HFF-Myc (cell line): Measurements from ENCODE around the gene BICD1.

ENCODE experiments used
- DNase-seq: peaks from one replicate; pipeline ENCODE4 v3.0.0-alpha.2; 2011; ENCODE audit warnings: low read depth; ENCODE audit errors: extremely low read depth
- H3K4me3 ChIP-seq: replicated peaks from 2 replicates; pipeline ENCODE4 v1.5.1; 2011; ENCODE audit warnings: low read depth, mild to moderate bottlenecking, control low read depth, low read length
- TF ChIP-seq, protein P1 (sequence below): IDR thresholded peaks from 2 replicates; pipeline ENCODE4 v1.5.1; 2012; ENCODE audit warnings: mild to moderate bottlenecking, low read depth, low read length, control low read depth; ENCODE audit errors: missing control alignments

The BICD1 gene

DNA sequence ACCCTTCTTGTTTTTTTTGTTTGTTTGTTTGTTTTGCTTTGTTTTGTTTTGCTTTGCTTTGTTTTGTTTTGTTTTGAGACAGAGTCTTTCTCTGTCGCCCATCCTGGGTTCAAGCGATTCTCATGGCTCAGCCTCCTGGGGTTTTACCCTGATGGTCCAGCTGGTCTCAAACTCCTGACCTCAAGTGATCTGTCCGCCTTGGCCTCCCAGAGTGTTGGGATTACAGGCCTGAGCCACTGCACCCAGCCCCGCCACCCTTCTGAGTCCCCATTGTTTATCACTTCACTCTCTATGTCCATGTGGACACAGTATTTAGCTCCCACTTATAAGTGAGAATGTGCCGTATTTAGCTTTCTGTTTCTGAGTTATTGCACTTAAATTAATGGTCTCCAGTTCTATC, 36.9 kb upstream of the BICD1 start:
- TF ChIP-seq, protein P1, sequence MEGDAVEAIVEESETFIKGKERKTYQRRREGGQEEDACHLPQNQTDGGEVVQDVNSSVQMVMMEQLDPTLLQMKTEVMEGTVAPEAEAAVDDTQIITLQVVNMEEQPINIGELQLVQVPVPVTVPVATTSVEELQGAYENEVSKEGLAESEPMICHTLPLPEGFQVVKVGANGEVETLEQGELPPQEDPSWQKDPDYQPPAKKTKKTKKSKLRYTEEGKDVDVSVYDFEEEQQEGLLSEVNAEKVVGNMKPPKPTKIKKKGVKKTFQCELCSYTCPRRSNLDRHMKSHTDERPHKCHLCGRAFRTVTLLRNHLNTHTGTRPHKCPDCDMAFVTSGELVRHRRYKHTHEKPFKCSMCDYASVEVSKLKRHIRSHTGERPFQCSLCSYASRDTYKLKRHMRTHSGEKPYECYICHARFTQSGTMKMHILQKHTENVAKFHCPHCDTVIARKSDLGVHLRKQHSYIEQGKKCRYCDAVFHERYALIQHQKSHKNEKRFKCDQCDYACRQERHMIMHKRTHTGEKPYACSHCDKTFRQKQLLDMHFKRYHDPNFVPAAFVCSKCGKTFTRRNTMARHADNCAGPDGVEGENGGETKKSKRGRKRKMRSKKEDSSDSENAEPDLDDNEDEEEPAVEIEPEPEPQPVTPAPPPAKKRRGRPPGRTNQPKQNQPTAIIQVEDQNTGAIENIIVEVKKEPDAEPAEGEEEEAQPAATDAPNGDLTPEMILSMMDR, result no peak
- no peak for DNase-seq
- H3K4me3 ChIP-seq, result no peak overlapping the region

DNA sequence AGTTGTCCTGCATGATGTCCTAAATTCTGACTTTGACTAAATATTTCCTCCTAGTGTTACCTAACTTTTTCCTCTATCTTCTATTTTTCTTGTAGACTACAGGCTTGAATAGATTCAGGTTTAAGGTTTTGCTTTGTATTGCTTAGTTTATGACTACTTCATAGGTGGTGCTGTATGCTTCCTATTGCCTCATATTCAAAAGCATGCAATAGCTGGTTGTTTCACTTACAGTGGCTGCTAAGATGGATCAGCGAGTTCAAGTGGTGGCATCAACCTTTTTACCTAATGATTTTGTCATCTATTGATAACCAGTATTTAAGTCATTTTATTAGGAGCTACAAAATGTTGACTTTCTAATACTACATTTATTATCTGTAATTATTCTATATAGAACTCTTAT, 36.3 kb upstream of the BICD1 start:
- no peak overlapping the region for H3K4me3 ChIP-seq
- DNase-seq, result no peak
- TF ChIP-seq, protein P1, result no peak

DNA sequence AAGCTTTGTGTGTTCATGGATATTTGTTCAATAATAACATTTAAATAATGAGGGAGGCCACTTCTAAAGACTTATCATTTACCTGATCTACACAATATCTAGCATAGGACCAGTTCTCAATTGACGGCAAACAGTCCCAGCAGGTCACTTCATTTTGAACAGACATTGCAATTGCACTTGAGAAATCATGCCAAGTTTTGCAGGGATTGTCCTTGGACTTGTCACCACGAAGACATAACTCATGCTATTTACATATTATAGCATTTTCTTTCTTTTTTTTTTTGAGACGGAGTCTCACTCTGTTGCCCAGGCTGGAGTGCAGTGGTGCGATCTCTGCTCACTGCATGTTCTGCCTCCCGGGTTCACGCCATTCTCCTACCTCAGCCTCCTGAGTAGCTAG, 34.5 kb upstream of the BICD1 start:
- TF ChIP-seq, protein P1, result no peak
- no peak overlapping the region for H3K4me3 ChIP-seq
- no peak for DNase-seq

DNA sequence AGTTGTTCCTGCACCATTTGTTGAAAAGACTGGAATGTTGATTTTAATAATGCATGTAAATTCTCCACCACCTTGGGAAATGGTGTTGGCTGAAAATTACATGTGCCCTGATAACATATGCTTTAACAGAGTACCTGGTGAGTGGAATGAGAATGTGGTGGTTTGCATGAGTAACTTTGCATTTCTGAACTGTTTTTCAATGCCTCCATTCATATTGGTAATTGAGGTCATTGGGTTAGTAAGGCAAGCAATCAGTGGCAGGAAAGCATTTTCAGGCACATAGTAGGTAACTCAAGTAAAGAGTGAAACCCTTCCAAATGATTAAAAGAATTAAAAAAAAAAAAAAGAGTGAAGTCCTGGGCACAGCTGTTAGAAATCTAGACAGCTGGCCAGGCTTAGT, 32.2 kb upstream of the BICD1 start:
- no peak for DNase-seq
- no peak overlapping the region for H3K4me3 ChIP-seq
- TF ChIP-seq, protein P1, result no peak

DNA sequence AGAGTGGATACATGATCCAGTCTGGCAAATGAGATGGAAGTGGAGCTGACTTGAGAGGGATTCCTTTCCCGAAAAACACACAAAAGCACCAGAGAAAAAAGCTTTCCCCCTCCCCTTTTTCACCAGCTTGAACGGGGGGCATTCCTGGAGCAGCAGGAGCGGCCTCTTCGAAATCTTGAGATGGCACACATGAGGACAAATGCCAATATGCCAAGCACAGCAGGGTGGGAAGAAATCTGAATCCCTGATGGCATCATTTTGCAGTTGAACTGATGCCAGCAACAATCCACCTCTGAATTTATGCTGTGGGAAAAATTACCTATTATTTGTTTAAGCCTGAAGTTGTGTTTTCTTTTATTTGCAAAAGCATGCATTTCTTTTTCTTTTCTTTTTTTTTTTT, 29.7 kb upstream of the BICD1 start:
- no peak overlapping the region for H3K4me3 ChIP-seq
- no peak for DNase-seq
- TF ChIP-seq, protein P1, result no peak

DNA sequence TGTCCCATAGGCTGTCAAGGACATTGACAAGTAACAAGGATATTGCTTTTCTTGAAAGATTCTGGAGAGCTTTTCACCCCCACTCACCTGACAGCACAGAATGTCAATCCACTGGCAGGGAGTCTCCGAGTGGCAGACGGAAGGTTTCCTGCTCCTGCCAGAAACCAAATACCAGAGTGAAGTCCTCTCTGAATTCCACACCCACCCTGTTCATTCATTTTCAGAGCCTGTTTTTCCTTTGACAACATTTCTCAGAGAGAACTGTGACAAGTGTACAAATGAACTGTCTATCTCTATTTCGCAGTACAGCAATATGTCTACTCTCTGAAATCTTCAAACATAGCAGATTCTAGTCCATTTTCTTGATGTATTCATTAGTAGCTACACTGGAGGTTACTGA, 26.2 kb upstream of the BICD1 start:
- no peak for DNase-seq
- TF ChIP-seq, protein P1, result no peak
- H3K4me3 ChIP-seq, result no peak overlapping the region

DNA sequence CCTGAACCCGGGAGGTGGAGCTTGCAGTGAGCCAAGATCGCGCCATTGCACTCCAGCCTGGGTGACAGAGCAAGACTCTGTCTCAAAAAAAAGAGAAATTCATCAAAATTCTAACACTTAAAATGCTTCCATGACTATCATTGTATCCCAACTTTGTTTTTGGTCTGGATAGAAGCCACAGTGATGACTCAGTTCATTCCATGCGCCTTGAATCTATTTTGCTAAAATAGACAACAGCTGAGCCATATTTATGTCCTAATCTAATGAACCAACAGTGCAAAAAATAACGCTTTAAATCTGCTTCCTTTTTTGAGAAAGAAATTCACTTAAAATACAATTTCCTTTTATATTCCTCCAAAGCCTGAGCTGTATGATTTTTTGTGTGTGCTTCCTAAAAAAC, 23.2 kb upstream of the BICD1 start:
- no peak for DNase-seq
- TF ChIP-seq, protein P1, result no peak
- no peak overlapping the region for H3K4me3 ChIP-seq
